ENCODE measurements around the gene NRXN2.

NRXN2 gene

GRCh38 chr11:64627371-64627770 is 95.6 kb downstream of the NRXN2 start:
- no peak for DNase-seq (ENCODE audit: low read depth)

- no peak for DNase-seq (ENCODE audit: low read depth)
These were observed 96.4 kb downstream of the NRXN2 start for GRCh38 chr11:64626637-64627036.

GRCh38 chr11:64624883-64625481 is 98.0 kb downstream of the NRXN2 start:
- DNase-seq (ENCODE audit: low read depth), result no peak

DNA sequence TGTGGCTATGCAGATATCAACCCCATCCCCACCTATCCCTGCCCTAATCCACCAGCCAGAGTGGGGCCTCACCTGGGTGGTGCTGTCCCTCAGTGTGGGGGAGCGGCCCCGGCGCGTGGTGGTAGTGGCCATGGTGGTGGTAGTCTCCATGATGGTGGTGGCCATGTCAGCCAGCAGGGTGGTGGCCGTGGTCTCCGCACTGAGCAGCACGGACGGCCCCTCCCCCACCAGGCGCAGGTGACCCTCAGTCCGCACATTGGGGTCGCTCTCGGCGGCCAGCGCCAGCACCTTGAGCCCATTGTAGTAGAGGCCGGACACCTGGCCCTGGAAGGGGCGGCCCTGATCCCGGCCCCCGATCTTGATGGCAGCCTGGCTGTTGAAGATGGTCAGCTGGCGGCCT is 100.3 kb downstream of the NRXN2 start:
- DNase-seq (ENCODE audit: low read depth), result no peak

DNA sequence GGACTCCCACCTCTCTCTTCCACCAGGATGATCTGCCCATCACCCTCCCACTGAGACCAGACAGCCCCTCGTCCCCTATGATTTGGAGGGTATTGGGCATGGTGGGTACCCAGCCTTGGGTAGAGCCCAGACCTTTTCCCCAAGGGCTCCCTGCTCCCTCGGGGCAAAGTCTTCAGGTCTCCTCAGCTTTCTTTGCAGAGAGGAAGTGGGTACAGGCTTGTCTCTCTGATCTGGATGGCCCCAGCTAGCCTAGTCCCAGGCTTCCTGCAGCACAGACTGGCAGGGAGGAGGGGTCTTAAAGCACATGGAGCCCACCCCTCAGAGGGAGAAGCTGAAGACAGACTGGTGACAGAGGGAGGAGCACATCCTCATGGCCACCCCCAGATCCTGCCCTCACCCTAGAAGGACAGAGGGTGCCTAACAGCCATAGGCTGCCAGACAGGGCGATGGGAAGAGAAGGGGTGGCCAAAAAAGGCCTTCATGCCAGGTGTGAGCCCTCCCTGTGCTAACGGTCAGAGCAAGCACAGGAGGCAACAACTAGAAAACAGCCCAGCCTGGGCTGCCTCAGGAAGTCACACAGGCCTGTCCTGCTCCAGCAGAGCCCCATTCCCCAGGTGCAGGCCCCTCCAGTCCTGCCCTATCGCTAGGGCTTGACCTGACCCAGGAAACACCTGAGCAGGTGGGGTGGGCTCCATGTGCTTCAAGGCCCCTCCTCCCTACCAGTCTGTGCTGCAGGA is 101.5 kb downstream of the NRXN2 start:
- no peak for DNase-seq (ENCODE audit: low read depth)

- no peak for DNase-seq (ENCODE audit: low read depth)
These were observed 102.5 kb downstream of the NRXN2 start for GRCh38 chr11:64620381-64620971.

DNA sequence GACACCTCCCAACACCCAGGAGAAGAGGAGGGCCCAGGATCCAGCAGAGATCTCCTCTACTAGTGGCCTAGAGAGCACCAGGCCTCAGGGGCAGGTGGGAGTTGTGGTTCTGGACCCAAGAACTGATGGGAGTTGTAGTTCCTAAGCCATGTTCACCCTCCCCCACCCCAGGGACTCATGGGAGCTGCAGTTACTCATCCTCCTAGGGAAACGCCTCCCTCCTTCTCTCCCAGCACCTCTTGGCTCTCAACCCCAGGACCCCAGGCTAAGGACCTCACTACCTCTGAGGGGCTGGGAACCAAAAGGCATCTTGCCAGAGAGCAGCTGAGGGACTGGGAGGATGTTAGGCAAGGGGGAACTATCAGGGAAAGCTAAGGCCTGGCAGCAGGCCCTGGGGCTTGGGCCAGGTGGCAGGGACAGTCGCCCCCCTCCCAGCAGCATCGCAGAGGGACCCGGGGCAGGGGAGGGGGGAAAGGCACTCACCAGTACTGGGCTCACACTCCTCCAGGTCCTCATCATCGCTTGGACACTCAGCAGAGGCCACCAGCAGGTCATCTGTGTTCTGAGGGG is 103.1 kb downstream of the NRXN2 start:
- peak; percentile 86 for DNase-seq (ENCODE audit: low read depth)

- no peak for DNase-seq (ENCODE audit: low read depth)
These were observed 103.8 kb downstream of the NRXN2 start for GRCh38 chr11:64619196-64619595.

DNA sequence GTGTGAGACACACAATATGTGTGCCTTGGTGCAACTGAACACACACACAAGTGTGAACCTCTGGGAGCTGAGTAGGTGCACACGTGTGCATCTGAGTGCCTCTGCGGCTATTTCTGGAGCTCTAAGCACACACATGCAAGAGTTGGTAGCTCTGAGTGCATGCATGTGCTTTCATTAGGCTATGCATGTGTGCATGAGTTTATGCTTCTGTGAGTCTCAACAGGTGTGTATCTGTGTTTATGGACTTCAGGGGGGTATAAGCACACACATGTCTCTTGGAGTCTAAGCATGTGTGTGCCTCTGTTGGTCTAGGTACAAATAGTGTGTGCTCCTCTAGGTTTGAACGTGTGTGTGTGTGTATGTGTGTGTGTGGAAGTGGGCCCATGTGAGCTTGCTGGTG is 106.2 kb downstream of the NRXN2 start:
- no peak for DNase-seq (ENCODE audit: low read depth)

- no peak for DNase-seq (ENCODE audit: low read depth)
These were observed 108.1 kb downstream of the NRXN2 start for GRCh38 chr11:64614917-64615316.

GRCh38 chr11:64613648-64614047 is 109.3 kb downstream of the NRXN2 start:
- no peak for DNase-seq (ENCODE audit: low read depth)

DNA sequence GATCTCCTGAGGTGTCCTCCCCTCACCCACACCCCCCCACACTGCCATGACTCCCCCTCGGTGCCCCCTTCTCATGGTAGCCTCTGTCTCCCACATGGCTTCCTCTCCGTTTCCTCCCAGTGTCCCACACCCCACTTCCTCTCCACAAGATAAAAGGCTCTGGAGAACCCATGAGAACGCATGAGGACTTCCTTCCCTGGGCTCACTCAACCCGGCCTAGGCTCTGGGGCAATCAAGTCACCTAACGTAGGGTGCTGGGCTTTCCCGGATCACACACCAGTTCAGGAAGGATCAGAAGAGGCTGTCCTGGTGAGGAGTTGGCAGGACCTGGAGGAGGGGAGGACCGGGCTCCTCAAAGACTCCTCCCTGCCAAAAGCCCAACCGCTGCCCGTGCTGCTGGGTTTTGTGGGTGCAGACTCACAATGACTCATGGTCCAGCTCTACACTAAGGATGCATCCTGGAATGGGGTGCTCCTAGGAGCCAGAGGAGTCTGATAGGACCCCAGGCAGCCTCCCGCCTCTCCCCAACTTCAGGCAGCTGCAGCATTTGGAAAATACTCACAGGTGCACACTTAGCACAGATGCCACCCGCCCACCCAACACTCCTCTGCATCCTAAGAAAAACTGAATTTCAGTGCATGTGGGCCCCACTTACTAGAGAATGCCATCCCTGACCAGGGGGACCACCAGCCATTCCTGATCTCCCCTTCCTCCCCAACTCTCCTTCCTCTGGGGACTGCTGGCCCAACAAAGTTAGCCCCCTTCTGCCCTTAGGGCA is 110.9 kb downstream of the NRXN2 start:
- DNase-seq (ENCODE audit: low read depth), result no peak

- DNase-seq (ENCODE audit: low read depth), result no peak
These were observed 111.8 kb downstream of the NRXN2 start for GRCh38 chr11:64611176-64611575.

DNA sequence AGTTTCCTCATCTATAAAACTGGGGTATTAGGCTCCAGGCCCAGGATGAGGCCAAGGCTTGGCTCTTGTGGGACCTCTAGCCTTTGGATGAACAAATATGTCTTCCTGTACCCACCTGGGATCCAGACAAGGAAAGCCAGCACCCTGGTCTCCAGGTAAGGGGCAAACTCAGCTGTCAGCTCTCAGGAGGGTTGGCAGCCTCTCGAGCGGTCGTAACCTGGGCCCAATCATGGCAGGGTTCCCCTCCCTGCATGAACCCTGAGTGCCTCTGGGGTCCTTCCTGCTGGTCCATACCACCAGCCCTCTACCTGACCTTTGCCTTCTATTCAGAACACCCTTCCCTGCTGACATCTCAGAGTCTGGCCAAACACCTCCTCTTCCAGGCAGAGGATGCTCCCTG is 112.4 kb downstream of the NRXN2 start:
- no peak for DNase-seq (ENCODE audit: low read depth)

DNA sequence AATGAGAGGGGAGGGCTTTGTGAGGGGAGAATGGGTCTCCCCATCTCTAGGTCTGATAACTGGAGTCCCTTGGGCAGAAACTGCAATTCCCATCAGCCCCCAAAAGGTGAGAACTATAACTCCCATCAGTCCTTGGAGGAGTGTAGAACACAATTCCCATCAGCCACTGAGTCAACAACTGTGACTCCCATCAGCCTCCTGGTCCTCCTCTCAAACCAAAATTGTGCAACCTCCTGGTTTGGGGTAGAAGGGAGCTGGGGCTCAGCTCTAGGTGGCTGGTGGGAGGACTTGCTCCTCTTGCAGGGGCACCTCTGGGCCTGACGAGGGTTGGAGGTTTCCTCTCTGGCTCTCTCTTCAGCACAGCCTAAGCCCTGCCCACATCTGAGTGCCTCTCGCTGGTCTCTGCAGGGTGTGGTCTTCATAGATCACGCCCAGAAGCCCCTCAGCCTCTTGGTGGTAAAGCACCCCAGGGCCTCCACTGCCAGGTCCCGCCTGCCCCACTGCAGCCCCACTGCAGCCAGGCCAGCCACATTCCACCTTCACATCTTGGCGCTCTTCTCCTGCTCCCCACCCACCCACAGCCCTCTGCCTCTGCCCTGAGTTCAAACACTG is 113.5 kb downstream of the NRXN2 start:
- no peak for DNase-seq (ENCODE audit: low read depth)

DNA sequence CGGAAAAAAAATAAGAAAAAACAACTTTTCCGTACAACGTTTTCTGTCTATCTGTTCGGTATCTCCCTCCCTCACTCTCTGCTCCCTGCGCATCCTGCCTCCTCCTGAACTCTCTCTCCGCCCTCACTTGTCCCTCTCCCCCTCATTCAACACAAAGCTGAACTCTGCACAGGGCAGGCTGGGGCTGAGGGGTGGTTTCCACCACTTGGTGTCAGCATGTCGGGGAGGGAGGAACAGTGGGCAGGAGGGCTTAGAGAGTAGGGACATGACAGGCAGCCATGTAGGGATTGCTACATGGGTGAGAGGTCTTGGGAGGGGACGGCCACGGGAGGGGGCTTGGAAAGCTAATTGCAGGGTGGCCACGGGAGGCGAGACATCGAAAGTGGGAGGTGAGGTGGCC is 114.4 kb downstream of the NRXN2 start:
- DNase-seq (ENCODE audit: low read depth), result no peak

DNA sequence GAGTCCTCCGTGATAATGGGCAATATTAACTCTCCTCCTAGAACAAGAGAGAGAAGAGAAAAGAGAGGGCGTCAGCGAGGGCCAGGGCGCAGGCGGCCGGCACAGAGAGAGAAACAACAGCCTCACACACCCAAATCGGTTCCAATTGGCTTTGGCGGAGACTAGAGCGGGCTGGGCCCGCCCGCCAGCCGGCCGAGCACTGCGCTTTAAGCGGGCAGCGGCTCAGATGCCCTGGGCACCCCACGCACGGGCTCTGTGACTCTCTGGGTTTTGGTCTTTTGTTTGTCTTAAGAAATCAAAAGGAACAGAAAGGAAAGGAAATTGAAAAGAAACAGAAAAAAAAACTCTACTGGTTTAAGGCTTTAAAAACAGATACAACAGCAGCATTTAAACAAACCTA is 115.0 kb downstream of the NRXN2 start:
- no peak for DNase-seq (ENCODE audit: low read depth)

DNA sequence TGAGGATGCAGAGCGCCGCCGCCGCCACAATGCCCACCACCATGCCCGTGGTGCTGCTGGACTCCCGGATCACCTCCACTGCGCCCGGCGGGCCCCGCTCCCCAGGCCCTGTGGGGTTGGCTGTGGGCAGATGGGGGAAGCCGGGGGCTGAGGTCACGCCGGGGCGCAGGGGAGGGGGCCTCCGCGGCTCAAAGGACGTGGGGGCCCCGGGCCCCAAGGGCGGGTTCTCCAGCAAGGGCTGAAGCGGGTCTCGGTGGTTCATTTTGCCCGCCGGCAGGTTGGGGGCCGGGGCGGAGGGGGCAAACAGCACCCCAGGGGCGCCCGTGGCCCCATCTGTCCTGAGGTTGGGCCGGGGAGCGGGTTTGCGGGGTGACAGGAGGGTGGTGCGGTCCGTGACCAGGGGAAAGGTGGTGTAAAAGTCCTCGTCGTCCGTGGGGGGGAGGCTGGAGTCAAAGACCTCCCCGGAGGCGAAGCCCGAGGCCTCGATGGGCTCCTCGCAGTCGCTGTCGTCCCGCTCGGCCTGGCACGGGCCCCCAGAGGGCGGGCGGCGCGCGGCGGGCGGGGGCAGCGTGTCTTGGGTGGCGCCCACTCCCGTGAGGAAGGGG is 115.5 kb downstream of the NRXN2 start:
- DNase-seq (ENCODE audit: low read depth), result no peak

GRCh38 chr11:64606796-64607380 is 116.1 kb downstream of the NRXN2 start:
- DNase-seq (ENCODE audit: low read depth), result no peak

- no peak for DNase-seq (ENCODE audit: low read depth)
These were observed 117.1 kb downstream of the NRXN2 start for GRCh38 chr11:64605656-64606585.
